H1 (cell line): ENCODE data around the gene AGER. TPM values are rescaled to one million over a fixed set of nuclear protein-coding genes. Genes with fewer than 3 reads are reported as not detected.

Experiments used
- ATF2 ChIP-seq: IDR thresholded peaks from 2 replicates; pipeline ENCODE4 v1.6.1; 2012; ENCODE audit warnings: low read length, inconsistent platforms
- RFX5 ChIP-seq: IDR thresholded peaks from 2 replicates; pipeline ENCODE4 v1.6.1; 2011; ENCODE audit warnings: low read depth, low read length, improper control_type of control experiment, borderline replicate concordance
- TCF12 ChIP-seq: IDR thresholded peaks from 2 replicates; pipeline ENCODE4 v1.6.1; 2011; ENCODE audit warnings: low read depth, mild to moderate bottlenecking, low read length
- TEAD4 ChIP-seq: IDR thresholded peaks from 2 replicates; pipeline ENCODE4 v1.6.1; 2012; ENCODE audit warnings: low read depth, low read length, inconsistent platforms, mixed read lengths
- ZNF274 ChIP-seq: IDR thresholded peaks from 2 replicates; pipeline ENCODE4 v1.7.0; 2012; ENCODE audit warnings: low read length, borderline replicate concordance; ENCODE audit errors: extremely low read depth
- polyA plus RNA-seq, 7 experiments: library from polyadenylated mRNA; depleted of rRNA in 3 of 7; stranded (reverse) in 5 of 7; unstranded in 2 of 7; fragments of >200 nt in 5 of 7; fragments of 200-250 nt in 2 of 7; gene quantifications; 1 replicate in 5 of 7; 2 replicates in 1 of 7; 4 replicates in 1 of 7; pipeline versions ENCODE4 v1.2.1 to v1.2.3, GENCODE V29; 2011 to 2013; ENCODE audit warnings: missing spikeins in 2 of 7, mixed read lengths in 2 of 7
- total RNA-seq: library from RNA; stranded (reverse); fragmentation: NEBNext Ultra II Directional; extraction: Animal tissue kit (Norgen Biotek cat#: 25700); gene quantifications from 2 replicates; pipeline ENCODE4 v1.2.1, GENCODE V29; 2021

The AGER gene
- total and polyA plus RNA-seq, 2 of the 8 experiments (the other 6 are each of a cell fraction or from before 2014, with no cell fraction given), result 3.8 to 10.9 TPM

GRCh38 chr6:32200711-32201475 lies 16.8 kb upstream of the AGER start (continued):
- no peak for TF ChIP-seq ATF2
- no peak for TF ChIP-seq TCF12
- no peak for TF ChIP-seq ZNF274
- no peak for TF ChIP-seq TEAD4
- TF ChIP-seq RFX5, result no peak
